Activated CD4-positive, alpha-beta T cell treated with anti-CD3 and anti-CD28 coated beads, Interleukin-2, amount 50 U/mL, for 16 hours (primary cell): ENCODE results near the gene MAU2.
"Not testable (repeated sequence)": the region's sequence is repeated elsewhere in the genome, so short reads cannot be mapped to it uniquely, and the experiment has no call there.

ENCODE experiments used
- DNase-seq: peaks from one replicate; pipeline ENCODE4 v3.0.0-alpha.2; 2020

Gene MAU2

GRCh38 chr19:19348266-19348665 is 27.6 kb downstream of the MAU2 start:
- no peak for DNase-seq

GRCh38 chr19:19349365-19349764 is 28.7 kb downstream of the MAU2 start:
- DNase-seq = no peak

GRCh38 chr19:19350756-19351155 is 30.1 kb downstream of the MAU2 start:
- DNase-seq = not testable (repeated sequence)

GRCh38 chr19:19352823-19353222 is 32.2 kb downstream of the MAU2 start:
- no peak for DNase-seq

GRCh38 chr19:19354007-19354406 is 33.4 kb downstream of the MAU2 start:
- DNase-seq = no peak

- no peak for DNase-seq
Measured at GRCh38 chr19:19354932-19355331, 34.3 kb downstream of the MAU2 start.

GRCh38 chr19:19355606-19356139 is 35.0 kb downstream of the MAU2 start:
- DNase-seq = no peak

GRCh38 chr19:19356500-19356899 is 35.9 kb downstream of the MAU2 start:
- DNase-seq = no peak

- no peak for DNase-seq
Measured at GRCh38 chr19:19356901-19357566, 36.4 kb downstream of the MAU2 start.

- peak; percentile 82 for DNase-seq
Measured at GRCh38 chr19:19361075-19361594, 40.5 kb downstream of the MAU2 start.

GRCh38 chr19:19362075-19362474 is 41.4 kb downstream of the MAU2 start:
- DNase-seq = no peak

- peak; percentile 77 for DNase-seq
Measured at GRCh38 chr19:19366434-19367396, 46.1 kb downstream of the MAU2 start.

- DNase-seq = no peak
Measured at GRCh38 chr19:19368087-19368486, 47.5 kb downstream of the MAU2 start.

- no peak for DNase-seq
Measured at GRCh38 chr19:19371059-19371458, 50.4 kb downstream of the MAU2 start.

GRCh38 chr19:19372656-19373416 is 52.2 kb downstream of the MAU2 start:
- DNase-seq = peak; percentile 59

- no peak for DNase-seq
Measured at GRCh38 chr19:19379527-19379926, 58.9 kb downstream of the MAU2 start.

GRCh38 chr19:19380316-19380715 is 59.7 kb downstream of the MAU2 start:
- not testable (repeated sequence) for DNase-seq

- no peak for DNase-seq
Measured at GRCh38 chr19:19381007-19381926, 60.6 kb downstream of the MAU2 start.

GRCh38 chr19:19382118-19382517 is 61.5 kb downstream of the MAU2 start:
- DNase-seq = no peak

GRCh38 chr19:19384486-19384885 is 63.9 kb downstream of the MAU2 start:
- DNase-seq = no peak

- DNase-seq = peak; percentile 100
Measured at GRCh38 chr19:19385131-19385895, 64.7 kb downstream of the MAU2 start.
